Measurements from ENCODE around the gene CBL.

The CBL gene

DNA sequence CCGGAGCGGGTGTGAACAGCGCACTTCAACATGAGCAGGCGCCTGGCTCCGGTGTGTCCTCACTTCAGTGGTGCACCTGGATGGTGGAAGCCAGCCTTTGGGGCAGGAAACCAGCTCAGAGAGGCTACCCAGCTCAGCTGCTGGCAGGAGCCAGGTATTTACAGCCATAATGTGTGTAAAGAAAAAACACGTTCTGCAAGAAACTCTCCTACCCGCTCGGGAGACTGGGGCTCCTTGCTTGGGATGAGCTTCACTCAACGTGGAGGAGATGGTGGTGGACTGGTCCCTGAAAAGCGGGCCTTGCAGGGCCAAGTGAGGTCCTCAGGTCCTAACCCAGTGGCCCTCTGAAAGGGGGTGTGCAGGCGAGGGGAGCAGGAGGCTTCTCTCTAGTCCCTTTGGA, 103.3 kb downstream of the CBL start:
- H3K4me1 Mint-ChIP-seq, result no peaks in the 10 kb centered on the region
- H3K4me3 Mint-ChIP-seq, result no peak overlapping the region
- no peak overlapping the region for H3K27ac Mint-ChIP-seq
- peaks cover 13% of the 10 kb centered on the region for H3K36me3 Mint-ChIP-seq (ENCODE audit: low read depth)
- no peaks in the 10 kb centered on the region for H3K9me3 Mint-ChIP-seq
- TF ChIP-seq, protein P1, sequence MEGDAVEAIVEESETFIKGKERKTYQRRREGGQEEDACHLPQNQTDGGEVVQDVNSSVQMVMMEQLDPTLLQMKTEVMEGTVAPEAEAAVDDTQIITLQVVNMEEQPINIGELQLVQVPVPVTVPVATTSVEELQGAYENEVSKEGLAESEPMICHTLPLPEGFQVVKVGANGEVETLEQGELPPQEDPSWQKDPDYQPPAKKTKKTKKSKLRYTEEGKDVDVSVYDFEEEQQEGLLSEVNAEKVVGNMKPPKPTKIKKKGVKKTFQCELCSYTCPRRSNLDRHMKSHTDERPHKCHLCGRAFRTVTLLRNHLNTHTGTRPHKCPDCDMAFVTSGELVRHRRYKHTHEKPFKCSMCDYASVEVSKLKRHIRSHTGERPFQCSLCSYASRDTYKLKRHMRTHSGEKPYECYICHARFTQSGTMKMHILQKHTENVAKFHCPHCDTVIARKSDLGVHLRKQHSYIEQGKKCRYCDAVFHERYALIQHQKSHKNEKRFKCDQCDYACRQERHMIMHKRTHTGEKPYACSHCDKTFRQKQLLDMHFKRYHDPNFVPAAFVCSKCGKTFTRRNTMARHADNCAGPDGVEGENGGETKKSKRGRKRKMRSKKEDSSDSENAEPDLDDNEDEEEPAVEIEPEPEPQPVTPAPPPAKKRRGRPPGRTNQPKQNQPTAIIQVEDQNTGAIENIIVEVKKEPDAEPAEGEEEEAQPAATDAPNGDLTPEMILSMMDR (IDR thresholded peaks at IDR 0.05; ENCODE audit: unreplicated experiment in 3 of 3), result no peak
- H3K27me3 Mint-ChIP-seq (ENCODE audit: low read depth), result no peaks in the 10 kb centered on the region

DNA sequence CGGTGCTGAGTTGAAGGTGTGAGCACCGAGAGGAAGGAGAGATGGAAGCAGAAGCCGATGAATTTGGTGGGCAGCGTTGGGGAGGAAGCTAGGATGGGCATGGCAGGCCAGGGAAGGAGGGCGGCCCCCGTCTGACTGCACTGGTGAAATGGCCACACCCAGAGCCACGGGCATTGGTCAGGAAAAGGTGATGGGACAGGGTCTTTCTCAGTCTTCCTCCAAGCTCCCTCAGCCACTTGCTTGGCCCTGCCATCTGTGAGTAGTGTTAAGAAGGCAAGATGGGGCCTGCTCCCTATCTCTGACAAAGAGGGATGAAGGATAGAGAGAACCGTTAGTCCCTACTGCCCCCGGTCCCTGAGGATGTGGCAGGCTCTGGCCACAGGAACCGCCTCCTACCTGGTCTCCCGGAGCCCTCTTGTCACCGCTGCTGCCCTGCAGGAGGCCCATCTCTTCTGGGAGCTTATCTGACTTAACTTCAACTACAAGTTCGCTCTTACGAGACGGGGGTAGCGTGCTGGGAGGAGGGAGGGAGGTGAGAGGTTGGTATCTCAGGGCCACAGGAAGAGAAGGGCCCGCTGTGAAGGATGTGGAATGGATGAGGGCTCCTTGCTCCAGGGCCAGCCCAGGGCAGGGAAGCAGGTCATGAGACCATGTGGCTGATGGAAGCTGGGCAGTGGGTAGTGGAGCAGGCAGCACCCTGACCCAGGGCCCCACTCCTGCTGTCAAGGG, 104.0 kb downstream of the CBL start:
- no peak overlapping the region for H3K27ac Mint-ChIP-seq
- no peaks in the 10 kb centered on the region for H3K9me3 Mint-ChIP-seq
- peaks cover 11% of the 10 kb centered on the region for H3K36me3 Mint-ChIP-seq (ENCODE audit: low read depth)
- H3K4me1 Mint-ChIP-seq, result no peaks in the 10 kb centered on the region
- no peak overlapping the region for H3K4me3 Mint-ChIP-seq
- H3K27me3 Mint-ChIP-seq (ENCODE audit: low read depth), result no peaks in the 10 kb centered on the region
- TF ChIP-seq, protein P1 (IDR thresholded peaks at IDR 0.05; ENCODE audit: unreplicated experiment in 3 of 3), result no peak

GRCh38 chr11:119310682-119311052, 104.5 kb downstream of the CBL start:
- Mint-ChIP-seq H3K4me1 (no peaks in the 10 kb centered on the region), H3K4me3 (no peak overlapping the region), H3K27ac (no peak overlapping the region), H3K27me3 (ENCODE audit: low read depth) (peaks cover 1% of the 10 kb centered on the region), H3K9me3 (no peaks in the 10 kb centered on the region), H3K36me3 (ENCODE audit: low read depth) (peaks cover 8% of the 10 kb centered on the region)
- TF ChIP-seq, protein P1 (IDR thresholded peaks at IDR 0.05; ENCODE audit: unreplicated experiment in 3 of 3), result no peak

- Mint-ChIP-seq H3K27ac (no peak overlapping the region), H3K27me3 (ENCODE audit: low read depth) (peaks cover 3% of the 10 kb centered on the region), H3K4me1 (peaks cover 16% of the 10 kb centered on the region), H3K9me3 (no peaks in the 10 kb centered on the region), H3K4me3 (peak overlapping the region; percentile 43 to 79 (median 76)), H3K36me3 (ENCODE audit: low read depth) (peaks cover 2% of the 10 kb centered on the region)
- TF ChIP-seq, protein P1 (IDR thresholded peaks at IDR 0.05; ENCODE audit: unreplicated experiment in 3 of 3), result no peak
Observed at GRCh38 chr11:119314726-119315125, 108.6 kb downstream of the CBL start.

- H3K27ac Mint-ChIP-seq, result peak overlapping the region in 1 of 3 experiments; percentile 26
- H3K4me3 Mint-ChIP-seq, result peak overlapping the region; percentile 76 to 79 (median 77)
- TF ChIP-seq, protein P1 (IDR thresholded peaks at IDR 0.05; ENCODE audit: unreplicated experiment in 3 of 3), result no peak
- H3K4me1 Mint-ChIP-seq, result peaks cover 19% of the 10 kb centered on the region
- no peaks in the 10 kb centered on the region for H3K36me3 Mint-ChIP-seq (ENCODE audit: low read depth)
- H3K9me3 Mint-ChIP-seq, result no peaks in the 10 kb centered on the region
- peaks cover 6% of the 10 kb centered on the region for H3K27me3 Mint-ChIP-seq (ENCODE audit: low read depth)
Observed at GRCh38 chr11:119315131-119316015, 109.2 kb downstream of the CBL start.
